T1000 (cell line): ENCODE data around the gene USP48.

ENCODE experiments used
- DNase-seq: peaks from one replicate; lab custom pipeline; 2025; ENCODE audit warnings: mixed read lengths; lab: John Stamatoyannopoulos, UW

Gene USP48

GRCh38 chr1:21749109-21749508 lies 33.8 kb downstream of the USP48 start:
- DNase-seq: no peak

GRCh38 chr1:21743476-21743875 lies 39.5 kb downstream of the USP48 start:
- DNase-seq: no peak

GRCh38 chr1:21742578-21742977 lies 40.4 kb downstream of the USP48 start:
- DNase-seq: no peak

- no peak for DNase-seq
Measured at GRCh38 chr1:21741206-21741605, 41.7 kb downstream of the USP48 start.

GRCh38 chr1:21736876-21737275 lies 46.1 kb downstream of the USP48 start:
- no peak for DNase-seq

- no peak for DNase-seq
Measured at GRCh38 chr1:21736011-21736410, 46.9 kb downstream of the USP48 start.

- DNase-seq: no peak
Measured at GRCh38 chr1:21734526-21734925, 48.4 kb downstream of the USP48 start.

- DNase-seq: no peak
Measured at GRCh38 chr1:21732664-21733063, 50.3 kb downstream of the USP48 start.

GRCh38 chr1:21725748-21726392 lies 57.1 kb downstream of the USP48 start:
- DNase-seq: no peak

GRCh38 chr1:21724570-21724969 lies 58.4 kb downstream of the USP48 start:
- no peak for DNase-seq

GRCh38 chr1:21724098-21724497 lies 58.9 kb downstream of the USP48 start:
- no peak for DNase-seq

- DNase-seq: no peak
Measured at GRCh38 chr1:21721295-21721985, 61.5 kb downstream of the USP48 start.

GRCh38 chr1:21716169-21716568 lies 66.8 kb downstream of the USP48 start:
- no peak for DNase-seq

- DNase-seq: no peak
Measured at GRCh38 chr1:21707891-21708290, 75.1 kb downstream of the USP48 start.

- no peak for DNase-seq
Measured at GRCh38 chr1:21707086-21707840, 75.7 kb downstream of the USP48 start.

- no peak for DNase-seq
Measured at GRCh38 chr1:21706151-21706835, 76.7 kb downstream of the USP48 start.

- no peak for DNase-seq
Measured at GRCh38 chr1:21705303-21705980, 77.5 kb downstream of the USP48 start.

- no peak for DNase-seq
Measured at GRCh38 chr1:21704145-21704544, 78.8 kb downstream of the USP48 start.

GRCh38 chr1:21703318-21703963 lies 79.5 kb downstream of the USP48 start:
- no peak for DNase-seq

- DNase-seq: no peak
Measured at GRCh38 chr1:21702780-21703179, 80.2 kb downstream of the USP48 start.

GRCh38 chr1:21701401-21701800 lies 81.5 kb downstream of the USP48 start:
- DNase-seq: no peak
